HCT116 (cell line): ENCODE data around the gene CXXC5. TPM values are rescaled to one million over a fixed set of nuclear protein-coding genes. Genes with fewer than 3 reads are reported as not detected.

Experiments
- ATAC-seq: fragments of 200-7000 bp; cut with Tn5 transposase; 2 replicates; pipeline ENCODE4 v1.9.1; 2020; ENCODE audit warnings: mild to moderate bottlenecking, moderate library complexity
- BruUV-seq: library from RNA; stranded (reverse); fragments of 400-500 nt; replicated peaks from 2 replicates; lab custom pipeline; 2021; lab: Mats Ljungman, UMichigan
- CTCF ChIA-PET: fragments of 300-600 bp; sonication (Branson Sonifier 250); formaldehyde crosslinking; loops from one replicate; lab custom pipeline; 2021; ENCODE audit warnings: antibody characterized with exemption; lab: Charles Lee
- POLR2A ChIA-PET: fragments of 300-600, 350-600 bp; sonication (Branson Sonifier 250); formaldehyde crosslinking; loops from one replicate; lab custom pipeline; 2021; ENCODE audit warnings: antibody characterized with exemption; lab: Charles Lee
- RAD21 ChIA-PET, 2 experiments: fragments of 300-600 bp; sonication (Branson Sonifier 250); formaldehyde crosslinking; loops; one replicate each; lab custom pipeline; 2023; ENCODE audit warnings: low total read pairs in 2 of 2; ENCODE audit not compliant: uncharacterized antibody in 2 of 2, unreplicated experiment in 2 of 2, low non-redundant PET in 1 of 2; lab: Charles Lee
- DNase-seq: peaks from one replicate; pipeline ENCODE4 v3.0.0-alpha.2; 2010; ENCODE audit warnings: low read depth, low spot score
- H2AFZ ChIP-seq: fragments of 200-600 bp; shearing (Covaris generic), sonication (generic); 2 replicates; pipeline ENCODE4 v1.6.1; 2017; ENCODE audit warnings: low read depth, mixed run types, mixed read lengths, antibody characterized with exemption, low read length; ENCODE audit not compliant: poor library complexity, severe bottlenecking
- H3K27ac ChIP-seq: 2 replicates; pipeline ENCODE4 v1.5.1; 2012; ENCODE audit warnings: low read depth, low read length
- H3K27me3 ChIP-seq: fragments of 200-600 bp; sonication (generic); 2 replicates; pipeline ENCODE4 v1.6.1; 2016; ENCODE audit warnings: mixed run types, low read length, mixed read lengths; ENCODE audit not compliant: insufficient read depth
- H3K36me3 ChIP-seq, 2 experiments: fragments of 200-500 bp in 1 of 2; fragments of 200-600 bp in 1 of 2; sonication (Bioruptor generic) in 1 of 2; sonication (generic) in 1 of 2; 2 replicates each; pipeline versions ENCODE4 v1.5.1 to v1.6.1; 2014 to 2016; ENCODE audit warnings: low read length in 2 of 2, inconsistent platforms in 1 of 2, mixed read lengths in 1 of 2, mixed run types in 1 of 2; ENCODE audit not compliant: insufficient read depth in 2 of 2, control insufficient read depth in 1 of 2
- H3K4me1 ChIP-seq, 2 experiments: fragments of 200-600 bp in 1 of 2; sonication (generic) in 1 of 2; 2 replicates each; pipeline versions ENCODE4 v1.5.1 to v1.6.1; 2012 to 2017; ENCODE audit warnings: low read length in 2 of 2, inconsistent platforms in 1 of 2, mild to moderate bottlenecking in 1 of 2, mixed read lengths in 1 of 2, mixed run types in 1 of 2, moderate library complexity in 1 of 2; ENCODE audit not compliant: insufficient read depth in 2 of 2, control insufficient read depth in 1 of 2
- H3K4me2 ChIP-seq: fragments of 200-600 bp; sonication (generic); 2 replicates; pipeline ENCODE4 v1.6.1; 2017; ENCODE audit warnings: mixed run types, low read length, mixed read lengths
- H3K4me3 ChIP-seq, 2 experiments: fragments of 200-600 bp in 1 of 2; sonication (generic) in 1 of 2; replicated peaks in 1 of 2; 2 replicates each; pipeline ENCODE4 v1.5.1; 2011 to 2016; ENCODE audit warnings: low read length in 2 of 2, control low read depth in 1 of 2, low read depth in 1 of 2, mild to moderate bottlenecking in 1 of 2, mixed read lengths in 1 of 2, mixed run types in 1 of 2
- H3K79me2 ChIP-seq: fragments of 200-600 bp; sonication (generic); 2 replicates; pipeline ENCODE4 v1.6.1; 2017; ENCODE audit warnings: mild to moderate bottlenecking, mixed run types, low read length, moderate library complexity, mixed read lengths; ENCODE audit not compliant: insufficient read depth
- H3K9ac ChIP-seq: fragments of 200-600 bp; sonication (generic); 2 replicates; pipeline ENCODE4 v1.6.1; 2016; ENCODE audit warnings: low read length, mixed read lengths
- H3K9me2 ChIP-seq: fragments of 200-600 bp; sonication (generic), shearing (Covaris generic); 2 replicates; pipeline ENCODE4 v1.6.1; 2017; ENCODE audit warnings: mixed run types, mild to moderate bottlenecking, moderate library complexity; ENCODE audit not compliant: insufficient read depth
- H3K9me3 ChIP-seq, 2 experiments: fragments of 200-500 bp in 1 of 2; fragments of 200-600 bp in 1 of 2; sonication (Bioruptor generic) in 1 of 2; sonication (generic) in 1 of 2; 2 replicates each; pipeline ENCODE4 v1.6.1; 2014 to 2017; ENCODE audit warnings: low read length in 2 of 2, mixed read lengths in 2 of 2, inconsistent platforms in 1 of 2, low read depth in 1 of 2, mild to moderate bottlenecking in 1 of 2, mixed run types in 1 of 2, moderate library complexity in 1 of 2; ENCODE audit not compliant: control insufficient read depth in 1 of 2, insufficient read depth in 1 of 2
- H4K20me1 ChIP-seq: fragments of 200-600 bp; sonication (generic), shearing (Covaris generic); 2 replicates; pipeline ENCODE4 v1.6.1; 2017; ENCODE audit warnings: mixed run types, mild to moderate bottlenecking, moderate library complexity; ENCODE audit not compliant: insufficient read depth
- CBX3 ChIP-seq: IDR thresholded peaks from 2 replicates; pipeline ENCODE4 v1.6.1; 2012; ENCODE audit warnings: low read depth
- FOSL1 ChIP-seq: IDR thresholded peaks from 2 replicates; pipeline ENCODE4 v1.6.1; 2012; ENCODE audit warnings: low read depth
- POLR2AphosphoS5 ChIP-seq: IDR thresholded peaks from 2 replicates; pipeline ENCODE4 v1.6.1; 2011; ENCODE audit warnings: mild to moderate bottlenecking, low read depth, low read length, moderate library complexity
- TCF7L2 ChIP-seq: IDR thresholded peaks from 2 replicates; pipeline ENCODE4 v1.7.0; 2011; ENCODE audit warnings: borderline replicate concordance, inconsistent platforms; ENCODE audit not compliant: insufficient read depth, insufficient read length; ENCODE audit errors: extremely low read depth
- YY1 ChIP-seq: IDR thresholded peaks from 2 replicates; pipeline ENCODE4 v1.6.1; 2011; ENCODE audit warnings: low read length, low read depth, moderate library complexity, mild to moderate bottlenecking; ENCODE audit not compliant: insufficient replicate concordance; ENCODE audit errors: extremely low read depth
- ZNF274 ChIP-seq: fragments of 200-500 bp; sonication (Bioruptor generic); IDR thresholded peaks from 2 replicates; pipeline ENCODE4 v1.6.1; 2014; ENCODE audit warnings: mild to moderate bottlenecking, low read depth, low read length, inconsistent platforms
- intact Hi-C: fragments of 100-400 bp; cut with micrococcal nuclease; formaldehyde crosslinking; loops from 2 replicates; pipeline ENCODE4 v1.10.0; 2022
- total RNA-seq: library from RNA; stranded (reverse); gene quantifications from one replicate; pipeline ENCODE4 v1.2.1, GENCODE V29; 2021; ENCODE audit not compliant: unreplicated experiment
- TF ChIP-seq, protein P1 (sequence below), 3 experiments: fragments of 200-600 bp in 1 of 3; sonication (generic) in 1 of 3; IDR thresholded peaks in 2 of 3; conservative IDR thresholded peaks in 1 of 3; 2 replicates each; pipeline ENCODE4 v1.5.1; 2012 to 2017; ENCODE audit warnings: low read depth in 2 of 3, low read length in 2 of 3, antibody characterized with exemption in 1 of 3, borderline replicate concordance in 1 of 3, control low read depth in 1 of 3, mild to moderate bottlenecking in 1 of 3, mixed read lengths in 1 of 3, mixed run types in 1 of 3, moderate library complexity in 1 of 3; ENCODE audit not compliant: insufficient read depth in 1 of 3
- TF ChIP-seq, protein P2 (sequence below): IDR thresholded peaks from 2 replicates; pipeline ENCODE4 v1.6.1; 2012

CXXC5 gene
- total RNA-seq, 1 experiment from 2014 or later = 43.1 TPM

GRCh38 chr5:139637438-139638089, 10.6 kb upstream of the CXXC5 start:
- POLR2A ChIA-PET = interaction anchor here (0.5 to 4.1 kb wide), 5 partner anchors 12 to 36 kb away, joined by 3 to 62 read pairs (median 4); partner anchors contain the start of gene CXXC5
- Histone ChIP-seq H3K4me2 (peak overlapping the region; percentile 82), H3K4me1 (peaks cover 57 to 78% of the 10 kb centered on the region in 2 experiments), H3K9ac (peak overlapping the region; percentile 59), H3K4me3 (peak overlapping the region; percentile 40 to 52), H4K20me1 (no peaks in the 10 kb centered on the region), H3K79me2 (no peaks in the 10 kb centered on the region), H3K9me2 (no peaks in the 10 kb centered on the region), H2AFZ (no peak overlapping the region), H3K27ac (peak overlapping the region; percentile 55), H3K36me3 (no peaks in the 10 kb centered on the region), H3K27me3 (no peaks in the 10 kb centered on the region)
- intact Hi-C loops = loop anchor here (1.0 to 10.0 kb wide), 2 partner anchors 11 to 207 kb away; partner anchors contain the start of gene CXXC5
- RAD21 ChIA-PET = interaction anchor here (0.5 to 3.5 kb wide), 6 partner anchors 10 to 128 kb away, joined by 3 to 31 read pairs (median 4); partner anchors contain the start of gene CXXC5 (in 2 of the 2)
- CTCF ChIA-PET = interaction anchor here (0.6 to 6.5 kb wide), 8 partner anchors 11 to 138 kb away, joined by 3 to 78 read pairs (median 5); partner anchors contain the start of gene CXXC5
- peak; percentile 63 for ATAC-seq
- no TSS peak for BruUV-seq
- TF ChIP-seq, protein P1, sequence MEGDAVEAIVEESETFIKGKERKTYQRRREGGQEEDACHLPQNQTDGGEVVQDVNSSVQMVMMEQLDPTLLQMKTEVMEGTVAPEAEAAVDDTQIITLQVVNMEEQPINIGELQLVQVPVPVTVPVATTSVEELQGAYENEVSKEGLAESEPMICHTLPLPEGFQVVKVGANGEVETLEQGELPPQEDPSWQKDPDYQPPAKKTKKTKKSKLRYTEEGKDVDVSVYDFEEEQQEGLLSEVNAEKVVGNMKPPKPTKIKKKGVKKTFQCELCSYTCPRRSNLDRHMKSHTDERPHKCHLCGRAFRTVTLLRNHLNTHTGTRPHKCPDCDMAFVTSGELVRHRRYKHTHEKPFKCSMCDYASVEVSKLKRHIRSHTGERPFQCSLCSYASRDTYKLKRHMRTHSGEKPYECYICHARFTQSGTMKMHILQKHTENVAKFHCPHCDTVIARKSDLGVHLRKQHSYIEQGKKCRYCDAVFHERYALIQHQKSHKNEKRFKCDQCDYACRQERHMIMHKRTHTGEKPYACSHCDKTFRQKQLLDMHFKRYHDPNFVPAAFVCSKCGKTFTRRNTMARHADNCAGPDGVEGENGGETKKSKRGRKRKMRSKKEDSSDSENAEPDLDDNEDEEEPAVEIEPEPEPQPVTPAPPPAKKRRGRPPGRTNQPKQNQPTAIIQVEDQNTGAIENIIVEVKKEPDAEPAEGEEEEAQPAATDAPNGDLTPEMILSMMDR (IDR thresholded peaks at IDR 0.05 in 2 of 3, conservative IDR thresholded peaks at IDR 0.05 in 1 of 3; ENCODE audit: borderline replicate concordance in 1 of 3, insufficient read depth in 1 of 3, low read depth in 2 of 3, low read length in 2 of 3) = peak in 1 of 3 experiments; percentile 16; a peak in 1 of 6 replicates
- TF ChIP-seq ZNF274 = no peak
- peak; percentile 67 for TF ChIP-seq YY1
- TF ChIP-seq POLR2AphosphoS5 = peak; percentile 45; the same call in 1 of the 2 replicates
- TF ChIP-seq CBX3 = no peak
- TF ChIP-seq TCF7L2 = peak; percentile 67
- TF ChIP-seq FOSL1 = no peak
- TF ChIP-seq, protein P2, sequence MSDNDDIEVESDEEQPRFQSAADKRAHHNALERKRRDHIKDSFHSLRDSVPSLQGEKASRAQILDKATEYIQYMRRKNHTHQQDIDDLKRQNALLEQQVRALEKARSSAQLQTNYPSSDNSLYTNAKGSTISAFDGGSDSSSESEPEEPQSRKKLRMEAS = no peak
- TF ChIP-seq, all 23 proteins: peak for 4
- DNase-seq = no peak
- H3K9me3 ChIP-seq = no peaks in the 10 kb centered on the region
